Uterus (tissue), 2 donors: ENCODE data around the gene DENND1A.

Experiments used
- CTCF ChIP-seq, 4 experiments: fragments of 200-600 bp in 2 of 4; fragments of 450-650 bp in 2 of 4; sonication (generic) in 2 of 4; IDR thresholded peaks; one replicate each; pipeline ENCODE4 v1.5.1; 2016 to 2019; ENCODE audit warnings: antibody characterized with exemption in 4 of 4, mild to moderate bottlenecking in 2 of 4, moderate library complexity in 1 of 4
- POLR2A ChIP-seq, 2 donors: fragments of 450-650 bp; IDR thresholded peaks; one replicate each; pipeline ENCODE4 v1.6.1; 2016; ENCODE audit warnings: antibody characterized with exemption in 2 of 2, mild to moderate bottlenecking in 1 of 2, moderate library complexity in 1 of 2

DNA sequence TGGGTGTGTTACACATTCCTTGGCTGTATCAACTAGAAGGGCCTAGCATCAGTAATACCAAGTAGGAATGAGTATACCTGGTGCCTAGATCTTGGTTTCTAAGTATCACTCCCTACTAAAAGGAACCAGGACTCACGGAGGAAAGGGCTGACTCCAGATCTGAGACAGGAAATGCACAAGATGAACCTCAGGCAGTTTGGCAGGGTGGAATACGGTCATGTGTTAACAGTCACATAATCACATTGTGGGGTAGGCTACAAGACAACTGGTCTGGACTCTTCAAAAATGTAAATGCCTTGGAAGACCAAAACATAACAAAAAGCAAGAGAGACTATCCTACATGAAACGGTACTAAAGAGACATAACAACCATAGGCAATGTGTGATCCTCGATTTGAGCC lies 415.2 kb downstream of the DENND1A start:
- TF ChIP-seq CTCF (IDR thresholded peaks at IDR 0.05) (no peak), POLR2A (IDR thresholded peaks at IDR 0.05) (no peak)
